IPS DF 4.7 (cell line): Measurements from ENCODE around the gene GPR26.
"Not testable (repeated sequence)": the region's sequence is repeated elsewhere in the genome, so short reads cannot be mapped to it uniquely, and the experiment has no call there.

Source experiments
- DNase-seq: peaks from one replicate; pipeline ENCODE4 v3.0.0-alpha.2; 2013; ENCODE audit warnings: low spot score; ENCODE audit errors: extremely low read depth

GPR26 gene

GRCh38 chr10:123706236-123706635, 40.1 kb downstream of the GPR26 start:
- no peak for DNase-seq

GRCh38 chr10:123715546-123715945, 49.4 kb downstream of the GPR26 start:
- DNase-seq = no peak

GRCh38 chr10:123717336-123717735, 51.2 kb downstream of the GPR26 start:
- DNase-seq = no peak

- no peak for DNase-seq
Observed at GRCh38 chr10:123718544-123719060, 52.4 kb downstream of the GPR26 start.

GRCh38 chr10:123720536-123720935, 54.4 kb downstream of the GPR26 start:
- no peak for DNase-seq

GRCh38 chr10:123721441-123722049, 55.4 kb downstream of the GPR26 start:
- DNase-seq = no peak

GRCh38 chr10:123722351-123722750, 56.2 kb downstream of the GPR26 start:
- DNase-seq = no peak

GRCh38 chr10:123724747-123725146, 58.6 kb downstream of the GPR26 start:
- DNase-seq = no peak

GRCh38 chr10:123726381-123726780, 60.2 kb downstream of the GPR26 start:
- no peak for DNase-seq

GRCh38 chr10:123726836-123727235, 60.7 kb downstream of the GPR26 start:
- DNase-seq = no peak

- no peak for DNase-seq
Observed at GRCh38 chr10:123729523-123729922, 63.4 kb downstream of the GPR26 start.

GRCh38 chr10:123736917-123737316, 70.8 kb downstream of the GPR26 start:
- DNase-seq = not testable (repeated sequence)

- DNase-seq = no peak
Observed at GRCh38 chr10:123741146-123741545, 75.0 kb downstream of the GPR26 start.

- no peak for DNase-seq
Observed at GRCh38 chr10:123741711-123742110, 75.6 kb downstream of the GPR26 start.

- no peak for DNase-seq
Observed at GRCh38 chr10:123742751-123743440, 76.7 kb downstream of the GPR26 start.

GRCh38 chr10:123743441-123744223, 77.5 kb downstream of the GPR26 start:
- DNase-seq = no peak

GRCh38 chr10:123744224-123744536, 78.0 kb downstream of the GPR26 start:
- DNase-seq = no peak
